Measurements from ENCODE around the gene AP1G1. TPM values are rescaled to one million over a fixed set of nuclear protein-coding genes. Genes with fewer than 3 reads are reported as not detected.
A peak's percentile ranks its signal among the peaks of the same experiment; 100 is the strongest.
"Not testable (repeated sequence)": the region's sequence is repeated elsewhere in the genome, so short reads cannot be mapped to it uniquely, and the experiment has no call there.

The AP1G1 gene
- polyA plus RNA-seq, 1 experiment, result 90.6 TPM

- H3K9me3 ChIP-seq (ENCODE audit: control insufficient read depth, insufficient read depth, low read length), result no peaks in the 10 kb centered on the region
- H3K27me3 ChIP-seq (ENCODE audit: control insufficient read depth, insufficient read depth, low read length), result no peaks in the 10 kb centered on the region
- POLR2A ChIA-PET, result no interaction called here
- no peak for TF ChIP-seq CTCF (IDR thresholded peaks at IDR 0.05; ENCODE audit: low read depth, low read length)
- no peak overlapping the region for H3K4me3 ChIP-seq (ENCODE audit: low read depth, low read length)
- CTCF ChIA-PET, result interaction anchor here (0.7 kb wide), 2 partner anchors 16 to 193 kb away, joined by 4 to 5 read pairs; no protein-coding TSS in a partner anchor
- DNase-seq (ENCODE audit: low read depth, low spot score), result no peak
- H3K27ac ChIP-seq (ENCODE audit: low read depth, low read length), result no peak overlapping the region
Measured at GRCh38 chr16:71689901-71690300, 118.7 kb downstream of the AP1G1 start.

GRCh38 chr16:71687861-71688260, 120.8 kb downstream of the AP1G1 start:
- ChIA-PET CTCF (no interaction called here), POLR2A (no interaction called here)
- no peaks in the 10 kb centered on the region for H3K27me3 ChIP-seq (ENCODE audit: control insufficient read depth, insufficient read depth, low read length)
- TF ChIP-seq CTCF (IDR thresholded peaks at IDR 0.05; ENCODE audit: low read depth, low read length), result no peak
- no peak for DNase-seq (ENCODE audit: low read depth, low spot score)
- no peak overlapping the region for H3K27ac ChIP-seq (ENCODE audit: low read depth, low read length)
- H3K4me3 ChIP-seq (ENCODE audit: low read depth, low read length), result no peak overlapping the region
- no peaks in the 10 kb centered on the region for H3K9me3 ChIP-seq (ENCODE audit: control insufficient read depth, insufficient read depth, low read length)

GRCh38 chr16:71684280-71684679, 124.4 kb downstream of the AP1G1 start:
- H3K9me3 ChIP-seq (ENCODE audit: control insufficient read depth, insufficient read depth, low read length); H3K4me3 ChIP-seq (ENCODE audit: low read depth, low read length); POLR2A ChIA-PET; H3K27ac ChIP-seq (ENCODE audit: low read depth, low read length); DNase-seq (ENCODE audit: low read depth, low spot score); H3K27me3 ChIP-seq (ENCODE audit: control insufficient read depth, insufficient read depth, low read length); CTCF ChIA-PET: not testable (repeated sequence)

GRCh38 chr16:71681360-71681759, 127.3 kb downstream of the AP1G1 start:
- Histone ChIP-seq H3K9me3 (ENCODE audit: control insufficient read depth, insufficient read depth, low read length) (no peaks in the 10 kb centered on the region), H3K27ac (ENCODE audit: low read depth, low read length) (no peak overlapping the region), H3K27me3 (ENCODE audit: control insufficient read depth, insufficient read depth, low read length) (no peaks in the 10 kb centered on the region), H3K4me3 (ENCODE audit: low read depth, low read length) (no peak overlapping the region)
- ChIA-PET CTCF (no interaction called here), POLR2A (no interaction called here)
- no peak for DNase-seq (ENCODE audit: low read depth, low spot score)
- TF ChIP-seq CTCF (IDR thresholded peaks at IDR 0.05; ENCODE audit: low read depth, low read length), result no peak

Small RNA genes within 50 kb of the gene (small RNA-seq; reads per million reads assigned to genes)
- gene AC010653.3 (ENCODE audit: insufficient read length, low read depth) (not detected), gene SNORA70D (ENCODE audit: insufficient read length, low read depth) (not detected), gene SNORD71 (ENCODE audit: insufficient read length, low read depth) (245 reads per million, percentile 92 among the genes with 10 or more reads in this experiment)

Other genes starting within 250 kb of the AP1G1 start
- gene TAT, start 231.7 kb downstream of the AP1G1 start, polyA plus RNA-seq (2011; rRNA removed), result not detected in 2 replicates
- gene MARVELD3, start 182.7 kb downstream of the AP1G1 start, polyA plus RNA-seq (2011; rRNA removed), result not detected in 2 replicates
- 8.5 and 10.3 TPM in 2 replicates for gene PHLPP2, start 84.1 kb downstream of the AP1G1 start, polyA plus RNA-seq (2011; rRNA removed)
- gene ATXN1L, start 37.1 kb upstream of the AP1G1 start, polyA plus RNA-seq (2011; rRNA removed), result 11.3 and 13.7 TPM in 2 replicates
- gene ZNF821, start 75.3 kb upstream of the AP1G1 start, polyA plus RNA-seq (2011; rRNA removed), result 6.3 and 6.5 TPM in 2 replicates
- gene IST1, start 86.7 kb upstream of the AP1G1 start, polyA plus RNA-seq (2011; rRNA removed), result 225 and 260 TPM in 2 replicates
- not detected in 2 replicates for gene PKD1L3, start 191.6 kb upstream of the AP1G1 start, polyA plus RNA-seq (2011; rRNA removed)
- 3.3 and 3.6 TPM in 2 replicates for gene DHODH, start 199.9 kb upstream of the AP1G1 start, polyA plus RNA-seq (2011; rRNA removed)
- not detected in 2 replicates for gene HP, start 245.7 kb upstream of the AP1G1 start, polyA plus RNA-seq (2011; rRNA removed)